Activated T-cell treated with anti-CD3 and anti-CD28 coated beads, Interleukin-2, amount 50 U/mL, for 24 hours (primary cell): ENCODE results near the gene PADI4.

ENCODE experiments used
- DNase-seq: peaks from one replicate; pipeline ENCODE4 v3.0.0-alpha.2; 2020
- H3K27ac Mint-ChIP-seq: 2 replicates; pipeline ENCODE4 v1.8.0; 2020; ENCODE audit warnings: mild to moderate bottlenecking, mixed read lengths
- H3K27me3 Mint-ChIP-seq: 2 replicates; pipeline ENCODE4 v1.8.0; 2020; ENCODE audit warnings: mixed read lengths
- H3K36me3 Mint-ChIP-seq: 2 replicates; pipeline ENCODE4 v1.8.0; 2020; ENCODE audit warnings: low read depth, mixed read lengths
- H3K4me1 Mint-ChIP-seq: 2 replicates; pipeline ENCODE4 v1.8.0; 2020; ENCODE audit warnings: low read depth, mixed read lengths
- H3K4me3 Mint-ChIP-seq: 2 replicates; pipeline ENCODE4 v1.8.0; 2020; ENCODE audit warnings: mild to moderate bottlenecking, moderate library complexity, mixed read lengths
- H3K9me3 Mint-ChIP-seq: 2 replicates; pipeline ENCODE4 v1.8.0; 2020; ENCODE audit warnings: mixed read lengths

Gene PADI4

GRCh38 chr1:17360272-17360956, 52.4 kb downstream of the PADI4 start:
- Mint-ChIP-seq H3K9me3 (no peaks in the 10 kb centered on the region), H3K27me3 (peaks cover 4% of the 10 kb centered on the region), H3K4me1 (peaks cover 12% of the 10 kb centered on the region), H3K4me3 (no peak overlapping the region), H3K36me3 (no peaks in the 10 kb centered on the region), H3K27ac (no peak overlapping the region)
- no peak for DNase-seq

GRCh38 chr1:17361687-17362086, 53.7 kb downstream of the PADI4 start:
- Mint-ChIP-seq H3K27me3 (peaks cover 4% of the 10 kb centered on the region), H3K4me3 (no peak overlapping the region), H3K9me3 (no peaks in the 10 kb centered on the region), H3K36me3 (no peaks in the 10 kb centered on the region), H3K27ac (no peak overlapping the region), H3K4me1 (peaks cover 2% of the 10 kb centered on the region)
- no peak for DNase-seq

- Mint-ChIP-seq H3K4me3 (no peak overlapping the region), H3K27me3 (peaks cover 4% of the 10 kb centered on the region), H3K27ac (no peak overlapping the region), H3K36me3 (no peaks in the 10 kb centered on the region), H3K4me1 (no peaks in the 10 kb centered on the region), H3K9me3 (no peaks in the 10 kb centered on the region)
- no peak for DNase-seq
Observed at GRCh38 chr1:17363351-17363750, 55.4 kb downstream of the PADI4 start.

- no peak for DNase-seq
- no peaks in the 10 kb centered on the region for H3K9me3 Mint-ChIP-seq
- H3K4me3 Mint-ChIP-seq = no peak overlapping the region
- no peaks in the 10 kb centered on the region for H3K4me1 Mint-ChIP-seq
- H3K27me3 Mint-ChIP-seq = peaks cover 4% of the 10 kb centered on the region
- no peaks in the 10 kb centered on the region for H3K36me3 Mint-ChIP-seq
- no peak overlapping the region for H3K27ac Mint-ChIP-seq
Observed at GRCh38 chr1:17363771-17364170, 55.8 kb downstream of the PADI4 start.

GRCh38 chr1:17365293-17365692, 57.3 kb downstream of the PADI4 start:
- H3K4me3 Mint-ChIP-seq = no peak overlapping the region
- no peak overlapping the region for H3K27ac Mint-ChIP-seq
- no peaks in the 10 kb centered on the region for H3K36me3 Mint-ChIP-seq
- no peaks in the 10 kb centered on the region for H3K4me1 Mint-ChIP-seq
- no peaks in the 10 kb centered on the region for H3K9me3 Mint-ChIP-seq
- no peak for DNase-seq
- peaks cover 4% of the 10 kb centered on the region for H3K27me3 Mint-ChIP-seq

- H3K4me3 Mint-ChIP-seq = no peak overlapping the region
- DNase-seq = no peak
- H3K27ac Mint-ChIP-seq = no peak overlapping the region
- H3K36me3 Mint-ChIP-seq = no peaks in the 10 kb centered on the region
- no peaks in the 10 kb centered on the region for H3K27me3 Mint-ChIP-seq
- no peaks in the 10 kb centered on the region for H3K9me3 Mint-ChIP-seq
- no peaks in the 10 kb centered on the region for H3K4me1 Mint-ChIP-seq
Observed at GRCh38 chr1:17369466-17369865, 61.5 kb downstream of the PADI4 start.

GRCh38 chr1:17370618-17371017, 62.6 kb downstream of the PADI4 start:
- Mint-ChIP-seq H3K4me1 (no peaks in the 10 kb centered on the region), H3K9me3 (no peaks in the 10 kb centered on the region), H3K27ac (no peak overlapping the region), H3K36me3 (no peaks in the 10 kb centered on the region), H3K27me3 (no peaks in the 10 kb centered on the region), H3K4me3 (no peak overlapping the region)
- no peak for DNase-seq

- H3K27me3 Mint-ChIP-seq = no peaks in the 10 kb centered on the region
- H3K36me3 Mint-ChIP-seq = no peaks in the 10 kb centered on the region
- H3K27ac Mint-ChIP-seq = no peak within 1 kb of the TSS
- H3K9me3 Mint-ChIP-seq = no peaks in the 10 kb centered on the region
- no peak within 1 kb of the TSS for H3K4me3 Mint-ChIP-seq
- no peak for DNase-seq
- H3K4me1 Mint-ChIP-seq = no peaks in the 10 kb centered on the region
Observed at GRCh38 chr1:17371896-17372295, 63.9 kb downstream of the PADI4 start, which contains the start of gene PADI6. TSS of gene PADI6 (plus strand) at chr1:17372196. CDS start at chr1:17372246, 50 bp downstream.

- H3K27me3 Mint-ChIP-seq = peaks cover 4% of the 10 kb centered on the region
- no peak overlapping the region for H3K4me3 Mint-ChIP-seq
- no peak overlapping the region for H3K27ac Mint-ChIP-seq
- no peaks in the 10 kb centered on the region for H3K4me1 Mint-ChIP-seq
- no peak for DNase-seq
- no peaks in the 10 kb centered on the region for H3K9me3 Mint-ChIP-seq
- H3K36me3 Mint-ChIP-seq = no peaks in the 10 kb centered on the region
Observed at GRCh38 chr1:17372955-17373354, 65.0 kb downstream of the PADI4 start.

- no peak for DNase-seq
- Mint-ChIP-seq H3K36me3 (no peaks in the 10 kb centered on the region), H3K27me3 (peaks cover 12% of the 10 kb centered on the region), H3K4me3 (no peak overlapping the region), H3K27ac (no peak overlapping the region), H3K9me3 (no peaks in the 10 kb centered on the region), H3K4me1 (no peaks in the 10 kb centered on the region)
Observed at GRCh38 chr1:17375651-17376050, 67.7 kb downstream of the PADI4 start.

GRCh38 chr1:17377325-17377953, 69.4 kb downstream of the PADI4 start:
- DNase-seq = no peak
- H3K27ac Mint-ChIP-seq = no peak overlapping the region
- H3K9me3 Mint-ChIP-seq = no peaks in the 10 kb centered on the region
- H3K4me3 Mint-ChIP-seq = no peak overlapping the region
- H3K4me1 Mint-ChIP-seq = no peaks in the 10 kb centered on the region
- H3K27me3 Mint-ChIP-seq = peaks cover 18% of the 10 kb centered on the region
- no peaks in the 10 kb centered on the region for H3K36me3 Mint-ChIP-seq

GRCh38 chr1:17381161-17381560, 73.2 kb downstream of the PADI4 start:
- H3K27ac Mint-ChIP-seq = no peak overlapping the region
- no peaks in the 10 kb centered on the region for H3K4me1 Mint-ChIP-seq
- DNase-seq = no peak
- no peak overlapping the region for H3K4me3 Mint-ChIP-seq
- H3K9me3 Mint-ChIP-seq = no peaks in the 10 kb centered on the region
- H3K36me3 Mint-ChIP-seq = no peaks in the 10 kb centered on the region
- peaks cover 18% of the 10 kb centered on the region for H3K27me3 Mint-ChIP-seq

- no peaks in the 10 kb centered on the region for H3K36me3 Mint-ChIP-seq
- H3K27ac Mint-ChIP-seq = no peak overlapping the region
- H3K4me1 Mint-ChIP-seq = no peaks in the 10 kb centered on the region
- no peaks in the 10 kb centered on the region for H3K9me3 Mint-ChIP-seq
- no peak for DNase-seq
- no peaks in the 10 kb centered on the region for H3K27me3 Mint-ChIP-seq
- H3K4me3 Mint-ChIP-seq = no peak overlapping the region
Observed at GRCh38 chr1:17392199-17392740, 84.3 kb downstream of the PADI4 start.

GRCh38 chr1:17393230-17393629, 85.2 kb downstream of the PADI4 start:
- DNase-seq = no peak
- no peak overlapping the region for H3K4me3 Mint-ChIP-seq
- no peaks in the 10 kb centered on the region for H3K27me3 Mint-ChIP-seq
- H3K36me3 Mint-ChIP-seq = no peaks in the 10 kb centered on the region
- no peaks in the 10 kb centered on the region for H3K4me1 Mint-ChIP-seq
- no peak overlapping the region for H3K27ac Mint-ChIP-seq
- no peaks in the 10 kb centered on the region for H3K9me3 Mint-ChIP-seq

- Mint-ChIP-seq H3K9me3 (no peaks in the 10 kb centered on the region), H3K27ac (no peak overlapping the region), H3K36me3 (no peaks in the 10 kb centered on the region), H3K4me3 (no peak overlapping the region), H3K27me3 (no peaks in the 10 kb centered on the region), H3K4me1 (no peaks in the 10 kb centered on the region)
- DNase-seq = no peak
Observed at GRCh38 chr1:17397910-17398695, 90.1 kb downstream of the PADI4 start.
